Measurements from ENCODE around the gene NMT1.
A peak's percentile ranks its signal among the peaks of the same experiment; 100 is the strongest.

The NMT1 gene

DNA sequence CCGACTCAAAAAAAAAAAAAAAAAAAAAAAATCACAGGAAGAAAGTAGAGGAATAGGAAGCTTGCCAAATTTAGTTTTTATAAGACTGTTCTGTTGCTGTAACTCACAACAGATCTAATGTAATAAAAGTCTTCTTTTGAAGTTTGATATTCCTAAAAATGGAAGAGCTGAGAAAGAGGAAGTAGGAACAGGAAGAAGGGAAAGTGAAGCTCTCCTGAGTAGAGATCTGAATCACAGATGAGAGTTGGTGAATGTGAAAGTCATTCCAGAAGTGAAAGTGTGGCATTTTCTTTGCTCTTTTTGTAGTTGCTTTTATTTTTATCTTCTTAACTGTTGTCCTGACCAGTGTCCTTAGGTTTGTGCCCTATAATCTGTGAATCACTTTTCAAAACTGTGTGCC is 2.1 kb downstream of the NMT1 start:
- in situ Hi-C loops (cut with HindIII; ENCODE audit: low pct_ligation_motif_present, low pct_unique_long_range_greater_than_20kb, low sequenced_read_pairs): no loop called here
- no peak for DNase-seq

DNA sequence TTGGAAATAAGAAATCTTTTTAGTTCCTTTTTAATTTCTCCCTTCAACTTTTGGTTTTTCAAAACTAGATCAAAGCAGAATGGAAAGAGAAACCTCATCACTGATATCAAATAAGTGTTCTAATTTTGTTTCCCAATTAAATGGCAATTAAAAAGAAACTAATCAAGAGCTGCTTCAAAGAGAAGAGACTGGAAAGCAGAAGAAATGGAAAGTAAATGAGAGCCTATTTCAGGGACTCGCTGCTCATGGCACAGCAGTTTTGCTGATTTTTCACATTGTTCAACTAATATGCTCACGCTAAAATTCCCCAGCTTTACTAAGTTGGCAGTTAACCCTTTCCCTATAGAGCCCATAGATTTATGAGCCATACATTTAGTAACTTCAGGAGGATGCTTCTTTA is 6.5 kb downstream of the NMT1 start:
- in situ Hi-C loops (cut with HindIII; ENCODE audit: low pct_ligation_motif_present, low pct_unique_long_range_greater_than_20kb, low sequenced_read_pairs): no loop called here

DNA sequence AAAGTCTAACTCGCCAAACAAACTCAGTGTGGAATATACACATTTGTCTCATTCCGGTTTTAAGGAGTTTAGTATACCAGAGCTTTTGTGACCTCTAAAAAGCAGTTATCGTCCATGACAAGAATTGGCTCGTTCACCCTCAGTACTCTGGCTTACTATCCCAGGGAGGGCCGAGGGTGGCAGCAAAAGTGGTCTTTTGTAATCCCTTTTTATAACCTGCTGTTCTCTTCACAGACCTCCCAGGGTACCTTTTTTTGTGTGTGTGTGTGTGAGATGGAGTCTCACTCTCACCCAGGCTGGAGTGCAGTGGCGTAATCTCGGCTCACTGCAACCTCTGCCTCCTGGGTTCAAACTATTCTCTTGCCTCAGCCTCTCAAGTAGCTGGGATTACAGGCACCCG is 8.9 kb downstream of the NMT1 start:
- in situ Hi-C loops (cut with HindIII; ENCODE audit: low pct_ligation_motif_present, low pct_unique_long_range_greater_than_20kb, low sequenced_read_pairs): no loop called here
- DNase-seq: no peak

More for the DNA sequence above, 6.5 kb downstream of the NMT1 start:
- no peak for DNase-seq

DNA sequence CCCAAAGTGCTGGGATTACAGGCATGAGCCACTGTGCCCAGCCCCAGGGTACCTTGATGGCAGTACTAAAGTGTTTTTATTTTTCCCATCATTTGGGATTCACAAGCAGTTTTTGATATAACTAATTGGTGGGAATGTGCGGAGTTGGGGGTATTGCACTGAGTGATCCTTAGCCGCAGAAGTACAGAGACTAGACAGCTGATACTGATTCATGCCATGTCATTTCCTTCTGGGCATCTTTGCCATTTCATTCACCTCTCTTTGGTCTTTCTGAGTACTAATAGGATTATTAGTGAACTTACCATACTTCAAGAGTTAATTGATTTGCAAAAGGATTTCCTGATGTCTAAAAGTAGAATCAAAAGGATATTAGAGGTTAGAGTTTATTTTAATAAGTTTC is 9.7 kb downstream of the NMT1 start:
- no peak for DNase-seq
- in situ Hi-C loops (cut with HindIII; ENCODE audit: low pct_ligation_motif_present, low pct_unique_long_range_greater_than_20kb, low sequenced_read_pairs): no loop called here

DNA sequence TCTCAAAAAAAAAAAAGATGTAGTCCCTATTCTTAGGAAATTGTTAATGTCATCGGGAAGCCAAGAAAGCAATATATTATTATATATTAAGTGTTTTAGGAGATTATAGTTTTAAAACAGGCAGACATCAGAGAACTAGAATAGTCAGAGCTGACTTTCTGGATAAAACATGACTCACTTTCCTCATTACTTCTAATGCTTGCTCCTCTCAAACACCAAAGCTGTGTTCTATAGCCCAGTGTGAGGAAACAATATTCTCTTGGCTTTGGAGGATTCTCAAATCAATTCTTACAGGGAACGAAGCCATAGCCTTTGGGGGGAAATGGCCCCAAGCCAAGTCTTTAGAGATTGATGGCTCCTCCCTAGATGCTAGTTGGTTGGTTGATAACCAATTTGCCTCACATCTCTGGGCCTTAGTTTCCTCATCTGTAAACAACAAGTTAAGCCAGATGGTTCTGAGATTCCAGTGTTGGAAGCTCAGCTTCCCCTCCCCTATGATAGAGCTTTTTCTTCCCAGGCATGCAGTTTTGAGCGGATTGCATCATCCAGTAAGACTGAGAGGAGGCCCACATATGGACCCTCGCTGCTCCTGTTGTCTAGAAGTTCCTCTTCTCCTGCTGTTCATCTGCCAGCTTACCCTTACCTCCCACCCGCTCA is 12.4 kb downstream of the NMT1 start:
- in situ Hi-C loops (cut with HindIII; ENCODE audit: low pct_ligation_motif_present, low pct_unique_long_range_greater_than_20kb, low sequenced_read_pairs): no loop called here
- DNase-seq: no peak

DNA sequence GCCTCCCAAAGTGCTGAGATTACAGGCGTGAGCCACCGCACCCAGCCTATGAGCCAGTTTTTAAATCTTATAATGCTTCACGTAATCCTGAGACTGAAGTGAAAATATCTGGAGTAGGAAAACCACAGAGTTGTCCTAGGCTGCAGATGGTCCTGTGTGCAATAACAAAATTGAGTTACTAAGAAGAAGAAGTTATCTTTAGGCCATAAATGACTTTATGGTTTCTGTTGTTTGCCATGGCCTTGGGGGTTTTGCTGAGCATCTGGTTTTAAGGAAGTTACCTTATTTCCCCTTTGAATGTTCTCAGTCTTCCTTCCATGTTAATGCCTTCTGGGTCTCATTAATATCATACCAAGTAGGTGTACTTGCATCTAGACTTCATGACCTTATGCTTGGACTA is 16.5 kb downstream of the NMT1 start:
- in situ Hi-C loops (cut with HindIII; ENCODE audit: low pct_ligation_motif_present, low pct_unique_long_range_greater_than_20kb, low sequenced_read_pairs): no loop called here
- DNase-seq: no peak

DNA sequence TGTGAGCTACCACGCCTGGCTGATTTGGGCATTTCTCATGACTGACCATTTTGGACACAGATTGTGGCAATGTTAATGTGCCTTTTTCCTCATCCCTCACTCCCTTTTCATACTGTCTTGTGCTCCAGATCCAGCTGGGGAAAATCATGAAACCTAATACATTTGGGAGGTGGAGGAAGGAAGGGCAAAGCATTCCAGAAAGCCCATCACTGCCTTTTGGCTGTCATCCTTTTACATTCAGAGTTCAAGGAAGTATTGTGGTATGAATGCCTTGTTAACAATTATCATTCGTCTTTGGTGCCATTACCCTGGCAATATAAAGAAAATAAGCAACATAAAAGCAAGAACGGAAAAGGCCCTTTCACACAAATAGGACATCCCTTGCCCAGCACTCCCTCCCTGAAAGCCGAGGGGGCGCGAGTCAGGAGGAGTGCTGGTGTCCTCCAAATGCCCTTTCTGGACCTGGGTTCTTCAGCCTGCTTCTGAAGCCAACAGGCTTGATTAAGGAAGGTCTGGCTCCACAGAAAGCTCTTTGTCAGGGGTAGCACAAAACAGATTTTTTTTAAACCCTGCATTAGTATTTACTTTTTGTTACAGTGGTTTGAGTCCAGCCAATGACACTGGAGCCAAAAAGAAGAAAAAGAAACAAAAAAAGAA is 20.1 kb downstream of the NMT1 start:
- no peak for DNase-seq
- in situ Hi-C loops (cut with HindIII; ENCODE audit: low pct_ligation_motif_present, low pct_unique_long_range_greater_than_20kb, low sequenced_read_pairs): no loop called here

DNA sequence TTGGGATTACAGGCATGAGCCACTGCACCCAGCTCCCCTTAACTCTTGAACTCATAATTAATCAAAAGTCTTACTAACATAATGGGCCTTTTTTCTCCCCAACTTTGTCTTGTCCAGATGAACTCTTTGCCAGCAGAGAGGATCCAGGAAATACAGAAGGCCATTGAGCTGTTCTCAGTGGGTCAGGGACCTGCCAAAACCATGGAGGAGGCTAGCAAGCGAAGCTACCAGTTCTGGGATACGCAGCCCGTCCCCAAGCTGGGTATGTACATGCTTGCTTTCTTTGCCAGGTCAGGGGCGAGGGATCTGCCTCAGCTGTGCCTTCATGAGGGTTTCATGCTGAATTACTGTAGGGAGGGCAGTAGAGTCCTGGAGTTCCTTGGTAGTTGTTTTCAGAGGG is 25.3 kb downstream of the NMT1 start:
- in situ Hi-C loops (cut with HindIII; ENCODE audit: low pct_ligation_motif_present, low pct_unique_long_range_greater_than_20kb, low sequenced_read_pairs): no loop called here

DNA sequence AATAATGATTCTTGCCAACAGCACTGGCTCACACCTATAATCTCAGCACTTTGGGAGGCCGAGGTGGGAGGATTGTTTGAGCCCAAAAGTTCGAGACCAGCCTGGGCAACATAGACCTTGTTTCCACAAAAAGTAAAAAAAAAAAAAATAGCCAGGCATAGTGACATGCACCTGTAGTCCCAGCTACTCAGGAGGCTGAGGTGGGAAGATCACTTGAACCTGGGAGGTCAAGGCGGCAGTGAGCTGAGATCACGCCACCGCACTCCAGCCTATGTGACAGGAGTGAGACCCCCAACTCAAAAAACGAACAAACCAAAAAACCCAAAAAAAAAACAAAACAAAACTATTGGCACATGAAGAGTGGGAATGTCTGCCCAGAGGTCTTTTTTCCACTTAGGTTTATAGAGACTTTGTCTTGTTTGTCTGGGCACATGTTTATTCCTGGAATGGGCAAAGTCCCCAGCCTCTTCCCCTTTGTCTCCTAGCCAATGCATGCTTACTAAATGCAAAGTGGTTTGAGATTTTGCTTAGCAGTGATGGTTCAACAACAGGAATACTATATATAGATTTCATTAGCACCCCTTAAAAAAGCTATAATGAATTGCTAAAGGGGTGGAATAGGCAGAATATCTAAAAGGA is 25.9 kb downstream of the NMT1 start:
- in situ Hi-C loops (cut with HindIII; ENCODE audit: low pct_ligation_motif_present, low pct_unique_long_range_greater_than_20kb, low sequenced_read_pairs): no loop called here
- no peak for DNase-seq

More for the DNA sequence above, 25.3 kb downstream of the NMT1 start:
- DNase-seq: no peak

DNA sequence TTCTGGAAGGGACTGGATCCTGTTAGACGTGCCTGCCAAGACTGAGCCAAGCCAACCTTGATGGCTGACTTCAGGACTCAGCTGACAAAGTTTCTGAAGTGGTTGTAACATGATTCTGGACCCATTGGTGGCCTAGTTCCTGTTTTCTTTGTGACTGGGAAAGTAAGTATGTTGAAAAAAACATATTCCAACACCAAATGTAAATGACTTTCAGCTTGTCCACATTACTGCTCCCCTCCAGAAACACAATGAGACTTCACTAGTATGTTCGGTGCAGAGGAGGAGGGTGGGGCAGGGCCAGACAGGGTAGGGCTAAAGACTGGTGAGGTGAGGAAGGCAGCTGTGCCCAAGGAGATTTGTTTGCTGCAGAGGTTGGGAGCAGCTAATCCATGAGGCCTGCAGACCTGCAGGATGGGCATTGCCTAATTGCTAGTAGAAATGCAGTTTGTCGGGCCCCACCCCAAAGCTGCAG is 26.4 kb downstream of the NMT1 start:
- in situ Hi-C loops (cut with HindIII; ENCODE audit: low pct_ligation_motif_present, low pct_unique_long_range_greater_than_20kb, low sequenced_read_pairs): no loop called here
- no peak for DNase-seq

DNA sequence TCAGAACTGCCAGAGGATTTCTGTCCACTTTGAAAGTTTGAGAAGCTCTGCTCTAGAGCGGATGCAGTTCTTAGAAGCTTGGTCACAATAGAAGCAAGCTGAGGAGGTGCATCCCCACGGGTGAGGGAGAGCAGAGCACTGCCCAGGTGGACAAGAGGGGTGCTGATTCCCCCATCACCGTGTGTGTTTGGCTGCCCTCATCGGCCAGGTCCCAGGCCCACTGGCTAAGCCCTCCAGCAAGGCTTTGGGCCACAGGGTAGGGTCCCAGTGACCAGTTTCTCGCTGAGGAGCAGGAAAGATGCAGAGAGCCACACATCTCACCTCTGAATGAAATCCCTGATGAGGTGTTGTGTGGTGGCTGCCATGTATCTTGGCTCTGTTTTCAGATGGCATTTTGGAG is 26.9 kb downstream of the NMT1 start:
- in situ Hi-C loops (cut with HindIII; ENCODE audit: low pct_ligation_motif_present, low pct_unique_long_range_greater_than_20kb, low sequenced_read_pairs): no loop called here
- no peak for DNase-seq

DNA sequence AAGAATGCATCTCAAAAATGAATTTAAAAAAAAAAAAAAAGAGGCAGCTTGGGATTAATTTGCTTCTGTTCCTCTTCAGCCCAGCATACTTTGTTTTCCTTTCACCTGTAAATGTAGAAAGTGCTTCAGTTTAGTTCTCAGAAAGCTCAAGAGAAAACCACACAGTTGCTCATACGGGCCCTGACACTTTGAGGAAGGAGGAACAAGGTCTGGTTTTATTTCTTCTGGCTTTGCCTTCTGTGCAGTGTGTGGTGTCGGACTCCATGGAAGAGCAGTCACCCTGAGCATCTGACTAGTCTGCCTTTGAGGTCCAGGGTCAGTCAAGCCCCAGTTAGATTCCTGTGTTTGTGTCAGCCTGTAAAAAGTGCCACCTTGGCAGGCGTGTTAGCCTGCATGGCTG is 27.6 kb downstream of the NMT1 start:
- DNase-seq: no peak
- in situ Hi-C loops (cut with HindIII; ENCODE audit: low pct_ligation_motif_present, low pct_unique_long_range_greater_than_20kb, low sequenced_read_pairs): no loop called here

DNA sequence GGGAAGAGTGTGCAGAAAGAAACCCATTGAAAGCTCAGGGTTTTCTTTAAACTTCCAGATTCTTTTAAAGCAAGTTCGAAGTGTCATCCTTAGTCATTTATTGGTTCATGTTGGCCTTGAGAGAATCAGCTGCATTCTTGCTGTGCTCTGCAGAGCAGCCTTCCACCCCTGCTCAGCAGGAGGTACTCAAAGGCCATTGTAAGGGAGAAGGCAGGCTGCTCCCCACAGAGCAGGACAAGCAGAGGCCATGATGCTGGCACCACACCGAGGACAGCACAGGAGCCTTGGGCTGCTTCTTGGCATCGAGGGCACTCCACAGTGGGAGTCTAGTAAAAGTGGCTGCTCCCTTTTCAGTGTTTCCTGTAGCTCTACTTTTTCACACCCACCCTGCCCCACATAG is 29.6 kb downstream of the NMT1 start:
- in situ Hi-C loops (cut with HindIII; ENCODE audit: low pct_ligation_motif_present, low pct_unique_long_range_greater_than_20kb, low sequenced_read_pairs): no loop called here
- no peak for DNase-seq

DNA sequence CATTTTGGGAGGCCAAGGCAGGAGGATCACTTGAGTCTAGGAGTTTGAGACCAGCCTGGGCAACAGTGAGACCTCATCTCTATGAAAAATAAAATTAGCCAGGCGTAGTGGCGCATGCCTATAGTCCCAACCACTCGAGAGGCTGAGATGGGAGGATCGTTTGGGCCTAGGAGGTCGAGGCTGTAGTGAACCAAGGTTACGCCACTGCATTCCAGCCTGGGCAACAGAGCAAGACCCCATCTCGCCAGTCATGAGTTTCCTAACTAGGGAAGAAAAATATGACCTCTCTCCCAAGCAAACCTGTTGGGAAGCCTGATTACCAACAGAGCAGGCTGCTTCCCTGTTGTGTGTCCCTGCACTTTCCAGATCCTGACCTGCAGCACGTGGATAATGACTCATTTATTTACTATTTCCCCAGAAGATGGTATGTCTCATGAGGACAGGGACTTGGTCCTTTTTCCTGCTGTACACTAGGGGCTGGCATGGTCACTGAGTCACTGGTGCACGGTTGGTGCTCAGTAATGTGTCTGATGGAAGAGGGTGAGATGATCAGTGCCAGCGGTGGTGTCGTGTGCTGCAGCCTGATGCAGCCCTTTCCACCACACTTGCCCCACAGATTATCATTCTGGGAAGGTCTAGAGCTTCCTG is 30.8 kb downstream of the NMT1 start:
- no peak for DNase-seq
- in situ Hi-C loops (cut with HindIII; ENCODE audit: low pct_ligation_motif_present, low pct_unique_long_range_greater_than_20kb, low sequenced_read_pairs): no loop called here

DNA sequence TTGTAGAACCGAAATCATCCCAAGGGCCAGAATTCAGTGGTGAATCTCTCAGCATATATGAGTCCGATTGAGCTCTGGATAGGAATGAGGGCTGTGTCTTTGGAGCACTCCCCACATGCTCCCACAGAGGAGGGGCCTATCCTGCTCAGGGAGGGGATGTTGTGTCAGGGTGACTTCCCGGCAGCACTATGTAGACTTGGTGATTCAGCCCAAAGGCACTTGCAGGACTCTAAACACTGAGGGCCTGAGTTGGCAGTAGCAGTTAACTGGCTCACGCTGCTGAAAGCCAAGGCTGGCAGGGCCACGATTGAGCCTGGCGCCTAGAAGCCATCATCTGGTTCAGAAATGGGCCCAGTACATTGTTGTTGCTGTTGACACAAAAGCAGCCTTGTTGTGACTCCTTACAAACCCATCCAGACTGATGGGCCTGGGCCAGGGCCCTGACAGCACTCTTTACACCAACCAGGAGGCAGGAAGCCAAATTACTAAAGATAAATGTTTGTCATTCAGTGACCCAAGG is 31.9 kb downstream of the NMT1 start:
- in situ Hi-C loops (cut with HindIII; ENCODE audit: low pct_ligation_motif_present, low pct_unique_long_range_greater_than_20kb, low sequenced_read_pairs): no loop called here
- DNase-seq: peak; percentile 97

DNA sequence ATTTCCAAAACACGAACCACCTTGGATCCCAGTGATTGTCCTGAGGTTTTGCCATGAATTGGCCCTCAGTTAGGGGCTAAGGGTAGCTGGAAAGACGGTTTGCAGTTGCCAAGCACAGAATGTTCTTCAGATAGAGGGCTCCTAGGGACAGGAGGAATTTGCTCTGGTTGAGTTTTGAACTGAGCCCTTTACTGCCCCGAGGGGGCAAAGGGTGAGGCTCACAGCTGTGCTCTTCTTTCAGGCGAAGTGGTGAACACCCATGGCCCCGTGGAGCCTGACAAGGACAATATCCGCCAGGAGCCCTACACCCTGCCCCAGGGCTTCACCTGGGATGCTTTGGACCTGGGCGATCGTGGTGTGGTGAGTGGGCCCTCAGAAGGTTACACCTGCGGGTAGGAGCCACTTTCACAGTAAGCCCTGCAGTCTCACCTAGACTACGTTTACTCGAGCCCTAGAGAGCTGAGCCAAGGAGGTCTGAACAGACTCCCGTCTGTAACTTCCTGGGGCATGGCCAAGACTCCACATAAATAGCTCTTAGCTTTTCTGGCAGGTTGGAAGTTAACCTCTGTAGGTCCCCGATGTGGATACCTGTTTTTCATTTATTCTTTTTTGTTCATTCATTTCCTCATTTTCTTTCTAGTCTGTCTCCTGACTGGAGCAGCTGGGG is 32.5 kb downstream of the NMT1 start:
- DNase-seq: no peak
- in situ Hi-C loops (cut with HindIII; ENCODE audit: low pct_ligation_motif_present, low pct_unique_long_range_greater_than_20kb, low sequenced_read_pairs): no loop called here

DNA sequence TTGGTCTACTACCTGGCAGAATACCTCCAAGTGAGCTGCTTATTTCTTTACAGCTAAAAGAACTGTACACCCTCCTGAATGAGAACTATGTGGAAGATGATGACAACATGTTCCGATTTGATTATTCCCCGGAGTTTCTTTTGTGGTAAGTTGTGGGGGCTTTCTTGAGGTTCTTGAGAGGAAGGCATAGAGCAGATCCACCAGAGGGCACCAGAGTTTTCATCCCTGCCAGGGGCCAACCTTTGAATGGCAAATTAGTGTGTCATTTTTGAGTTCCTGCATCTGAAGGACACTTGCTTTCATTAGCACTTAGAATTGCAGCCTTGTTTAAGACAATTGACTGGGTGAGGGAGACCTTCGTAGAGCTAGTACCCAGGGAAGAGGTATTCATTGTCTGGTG is 35.0 kb downstream of the NMT1 start:
- in situ Hi-C loops (cut with HindIII; ENCODE audit: low pct_ligation_motif_present, low pct_unique_long_range_greater_than_20kb, low sequenced_read_pairs): no loop called here
- peak; percentile 55 for DNase-seq

DNA sequence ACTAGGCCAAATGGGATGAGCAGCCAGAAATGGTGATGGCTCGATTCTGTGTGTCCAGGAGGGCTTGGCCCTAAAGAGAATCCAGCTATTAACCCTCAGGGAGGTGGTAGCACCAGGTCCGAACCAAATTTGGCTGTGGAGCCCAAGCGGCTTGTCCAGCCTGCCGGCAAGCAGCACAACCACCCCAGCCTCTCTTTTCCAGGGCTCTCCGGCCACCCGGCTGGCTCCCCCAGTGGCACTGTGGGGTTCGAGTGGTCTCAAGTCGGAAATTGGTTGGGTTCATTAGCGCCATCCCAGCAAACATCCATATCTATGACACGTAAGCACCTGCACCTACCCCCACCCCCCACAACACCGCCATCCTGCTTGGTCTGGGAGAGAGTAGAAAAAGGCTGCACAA is 35.8 kb downstream of the NMT1 start:
- in situ Hi-C loops (cut with HindIII; ENCODE audit: low pct_ligation_motif_present, low pct_unique_long_range_greater_than_20kb, low sequenced_read_pairs): no loop called here
- no peak for DNase-seq

Measured in ACHN (cell line).